GM12874 (cell line): ENCODE data around the gene HEXIM2.

ENCODE experiments used
- CTCF ChIP-seq: IDR thresholded peaks from 2 replicates; pipeline ENCODE4 v1.5.1; 2011; ENCODE audit warnings: low read depth, mild to moderate bottlenecking, control low read depth, low read length, moderate library complexity; ENCODE audit not compliant: insufficient read depth

Gene HEXIM2

GRCh38 chr17:45135192-45135977, 26.3 kb upstream of the HEXIM2 start, which contains the start of gene ACBD4:
ACBD4 (plus strand) TSS chr17:45135687; CDS start chr17:45136145, 458 bp downstream.
- TF ChIP-seq CTCF = peak; percentile 100

- no peak for TF ChIP-seq CTCF
These were observed 25.5 kb upstream of the HEXIM2 start for GRCh38 chr17:45135978-45136791.

- TF ChIP-seq CTCF = no peak
These were observed 24.7 kb upstream of the HEXIM2 start for GRCh38 chr17:45136846-45137560.

GRCh38 chr17:45137561-45138305, 23.9 kb upstream of the HEXIM2 start:
- no peak for TF ChIP-seq CTCF

- TF ChIP-seq CTCF = no peak
These were observed 22.7 kb upstream of the HEXIM2 start for GRCh38 chr17:45138911-45139532.

- no peak for TF ChIP-seq CTCF
These were observed 22.1 kb upstream of the HEXIM2 start for GRCh38 chr17:45139533-45139920.
